Esophagus squamous epithelium (tissue), 5 donors: ENCODE results near the gene RNF123. TPM values are rescaled to one million over a fixed set of nuclear protein-coding genes. Genes with fewer than 3 reads are reported as not detected.

Experiments used
- DNase-seq: peaks from one replicate; lab custom pipeline; 2025; lab: John Stamatoyannopoulos, UW
- H3K27ac ChIP-seq, 4 donors: fragments of 200-600 bp; sonication (generic); one replicate each; pipeline ENCODE4 v1.5.1; 2016 to 2019; ENCODE audit warnings: mild to moderate bottlenecking in 1 of 4
- H3K27me3 ChIP-seq, 4 donors: fragments of 200-600 bp; sonication (generic); 1 replicate in 3 of 4; 2 replicates in 1 of 4; pipeline versions ENCODE4 v1.5.1 to v1.6.0; 2017 to 2021; ENCODE audit warnings: antibody characterized with exemption in 1 of 4
- H3K36me3 ChIP-seq, 3 donors: fragments of 200-600 bp; sonication (generic); one replicate each; pipeline ENCODE4 v1.5.1; 2016 to 2019
- H3K4me1 ChIP-seq, 3 donors: fragments of 200-600 bp; sonication (generic); one replicate each; pipeline ENCODE4 v1.5.1; 2017 to 2019
- H3K4me3 ChIP-seq, 4 donors: fragments of 200-600 bp; sonication (generic); 1 replicate in 3 of 4; 2 replicates in 1 of 4; pipeline ENCODE4 v1.5.1; 2016 to 2019; ENCODE audit warnings: mild to moderate bottlenecking in 2 of 4, moderate library complexity in 1 of 4
- H3K9me3 ChIP-seq, 3 donors: fragments of 200-600 bp; sonication (generic); one replicate each; pipeline ENCODE4 v1.5.1; 2016 to 2019
- CTCF ChIP-seq, 6 experiments: fragments of 450-650 bp in 4 of 6; fragments of 200-600 bp in 2 of 6; sonication (generic) in 2 of 6; IDR thresholded peaks; one replicate each; pipeline ENCODE4 v1.5.1; 2016 to 2019; ENCODE audit warnings: antibody characterized with exemption in 6 of 6, mild to moderate bottlenecking in 4 of 6, moderate library complexity in 4 of 6
- POLR2A ChIP-seq, 4 donors: fragments of 450-650 bp; IDR thresholded peaks; one replicate each; pipeline ENCODE4 v1.6.1; 2017; ENCODE audit warnings: antibody characterized with exemption in 4 of 4, mild to moderate bottlenecking in 4 of 4, moderate library complexity in 3 of 4
- WGBS, 2 donors: methylation state at CpG; one replicate each; pipeline ENCODE4 v1.1.5; 2018; 5-methylcytosine and 5-hydroxymethylcytosine counted together
- intact Hi-C: fragments of 100-400 bp; cut with DNase I; formaldehyde crosslinking; loops from one replicate; pipeline ENCODE4 v1.15.0; 2022
- total RNA-seq, 4 donors: library from RNA; depleted of rRNA; stranded (reverse); fragments of >200 nt; gene quantifications; one replicate each; pipeline ENCODE4 v1.1.0, GENCODE V29; 2016
- donor health status: DM: yes; HTN: yes; CAD: no.

RNF123 gene
- total RNA-seq, 4 donors from 2014 or later = 14.7 to 21.8 (median 15.8) TPM

- DNase-seq = no peak
- Histone ChIP-seq H3K27me3 (no peaks in the 10 kb centered on the region), H3K27ac (no peak overlapping the region), H3K36me3 (peaks cover 10 to 100% (median 15%) of the 10 kb centered on the region in 3 donors), H3K9me3 (no peaks in the 10 kb centered on the region), H3K4me3 (no peak overlapping the region), H3K4me1 (peaks cover 0 to 5% (median 0%) of the 10 kb centered on the region in 3 donors)
- TF ChIP-seq POLR2A (IDR thresholded peaks at IDR 0.05) = no peak
- no peak for TF ChIP-seq CTCF (IDR thresholded peaks at IDR 0.05)
- 83% methylated on average over 9 of the region's 11 CpGs; no CpG with 5 or more reads in 1 of the 2 donors for WGBS, 2 donors
- intact Hi-C loops = loop anchor here (10.0 kb wide), 1 partner anchor 142 kb away; no protein-coding TSS in a partner anchor
These were observed 13.3 kb downstream of the RNF123 start for GRCh38 chr3:49702672-49703071.

- Histone ChIP-seq H3K27ac (no peak overlapping the region), H3K4me1 (peaks cover 0 to 5% (median 0%) of the 10 kb centered on the region in 3 donors), H3K27me3 (no peaks in the 10 kb centered on the region), H3K9me3 (no peaks in the 10 kb centered on the region), H3K4me3 (no peak overlapping the region), H3K36me3 (peaks cover 10 to 92% (median 15%) of the 10 kb centered on the region in 3 donors)
- TF ChIP-seq POLR2A (IDR thresholded peaks at IDR 0.05) (no peak), CTCF (IDR thresholded peaks at IDR 0.05) (peak; percentile 70 to 91 (median 78))
- no peak for DNase-seq
- WGBS, 2 donors = 9% methylated on average over 4 of the region's 14 CpGs; no CpG with 5 or more reads in 1 of the 2 donors
- intact Hi-C loops = loop anchor here (10.0 kb wide), 1 partner anchor 141 kb away; no protein-coding TSS in a partner anchor
These were observed 14.1 kb downstream of the RNF123 start for GRCh38 chr3:49703443-49703927.

GRCh38 chr3:49703956-49704355 is 14.6 kb downstream of the RNF123 start:
- DNase-seq = no peak
- no peaks in the 10 kb centered on the region for H3K9me3 ChIP-seq
- TF ChIP-seq POLR2A (IDR thresholded peaks at IDR 0.05) (no peak), CTCF (IDR thresholded peaks at IDR 0.05) (no peak)
- intact Hi-C loops = loop anchor here (10.0 kb wide), 1 partner anchor 141 kb away; no protein-coding TSS in a partner anchor
- no peak overlapping the region for H3K4me3 ChIP-seq
- no peak overlapping the region for H3K27ac ChIP-seq
- H3K36me3 ChIP-seq = peaks cover 10 to 87% (median 15%) of the 10 kb centered on the region in 3 donors
- WGBS, 2 donors = 89 to 97% methylated on average over 7 of the region's 7 CpGs
- no peaks in the 10 kb centered on the region for H3K27me3 ChIP-seq
- H3K4me1 ChIP-seq = peaks cover 0 to 5% (median 0%) of the 10 kb centered on the region in 3 donors

GRCh38 chr3:49704629-49705028 is 15.3 kb downstream of the RNF123 start:
- no peak overlapping the region for H3K27ac ChIP-seq
- H3K9me3 ChIP-seq = no peaks in the 10 kb centered on the region
- peaks cover 10 to 80% (median 15%) of the 10 kb centered on the region in 3 donors for H3K36me3 ChIP-seq
- H3K4me1 ChIP-seq = peaks cover 0 to 5% (median 0%) of the 10 kb centered on the region in 3 donors
- TF ChIP-seq CTCF (IDR thresholded peaks at IDR 0.05) (no peak), POLR2A (IDR thresholded peaks at IDR 0.05) (no peak)
- no peak overlapping the region for H3K4me3 ChIP-seq
- intact Hi-C loops = loop anchor here (10.0 kb wide), 1 partner anchor 140 kb away; no protein-coding TSS in a partner anchor
- no peak for DNase-seq
- no peaks in the 10 kb centered on the region for H3K27me3 ChIP-seq
- no CpG with 5 or more reads among the region's 8 CpGs for WGBS, 2 donors

- TF ChIP-seq POLR2A (IDR thresholded peaks at IDR 0.05) (no peak), CTCF (IDR thresholded peaks at IDR 0.05) (no peak)
- intact Hi-C loops = loop anchor here (10.0 kb wide), 1 partner anchor 139 kb away; no protein-coding TSS in a partner anchor
- peaks cover 10 to 72% (median 12%) of the 10 kb centered on the region in 3 donors for H3K36me3 ChIP-seq
These were observed 16.1 kb downstream of the RNF123 start for GRCh38 chr3:49705390-49705960.

More at GRCh38 chr3:49705390-49705960, 16.1 kb downstream of the RNF123 start:
- Histone ChIP-seq H3K4me1 (peaks cover 0 to 5% (median 0%) of the 10 kb centered on the region in 3 donors), H3K9me3 (no peaks in the 10 kb centered on the region), H3K4me3 (no peak overlapping the region), H3K27ac (no peak overlapping the region), H3K27me3 (no peaks in the 10 kb centered on the region)
- no peak for DNase-seq
- WGBS, 2 donors = 96% methylated on average over 4 of the region's 17 CpGs; no CpG with 5 or more reads in 1 of the 2 donors
